HEK293T (cell line): ENCODE results near the gene VASP.

Experiments
- CTCF ChIA-PET: fragments of 350-600 bp; formaldehyde crosslinking; extraction: SDS; loops from one replicate; lab custom pipeline; 2021; ENCODE audit warnings: antibody characterized with exemption, inconsistent platforms; lab: Yijun Ruan, JAX
- POLR2A ChIA-PET: fragments of 350-600 bp; formaldehyde crosslinking; extraction: SDS; loops from one replicate; lab custom pipeline; 2020; ENCODE audit warnings: antibody characterized with exemption, inconsistent platforms; lab: Yijun Ruan, JAX
- DNase-seq: peaks from one replicate; pipeline ENCODE4 v3.0.0; 2012; ENCODE audit warnings: mixed read lengths; ENCODE audit errors: extremely low spot score
- ARNT ChIP-seq: fragments of 450-650 bp; IDR thresholded peaks from 2 replicates; pipeline ENCODE4 v1.6.1; 2017; ENCODE audit warnings: mild to moderate bottlenecking
- BHLHE40 ChIP-seq: fragments of 450-650 bp; IDR thresholded peaks from 2 replicates; pipeline ENCODE4 v1.6.1; 2016; ENCODE audit warnings: mild to moderate bottlenecking, moderate library complexity, borderline replicate concordance
- CTBP1 ChIP-seq: fragments of 450-650 bp; IDR thresholded peaks from 2 replicates; pipeline ENCODE4 v1.6.1; 2016; ENCODE audit warnings: borderline replicate concordance
- ELF4 ChIP-seq: fragments of 450-650 bp; IDR thresholded peaks from 2 replicates; pipeline ENCODE4 v1.6.1; 2017; ENCODE audit warnings: antibody characterized with exemption
- FOXA1 ChIP-seq: fragments of 450-650 bp; IDR thresholded peaks from 2 replicates; pipeline ENCODE4 v1.6.1; 2016; ENCODE audit warnings: mild to moderate bottlenecking
- FOXK2 ChIP-seq: fragments of 450-650 bp; IDR thresholded peaks from 2 replicates; pipeline ENCODE4 v1.6.1; 2016; ENCODE audit warnings: mild to moderate bottlenecking
- FOXM1 ChIP-seq: fragments of 450-650 bp; IDR thresholded peaks from 2 replicates; pipeline ENCODE4 v1.6.1; 2017; ENCODE audit warnings: mild to moderate bottlenecking, borderline replicate concordance
- HDGF ChIP-seq: fragments of 450-650 bp; IDR thresholded peaks from 2 replicates; pipeline ENCODE4 v1.6.1; 2017; ENCODE audit warnings: antibody characterized with exemption, borderline replicate concordance
- L3MBTL2 ChIP-seq: fragments of 450-650 bp; conservative IDR thresholded peaks from 2 replicates; pipeline ENCODE4 v1.6.1; 2016; ENCODE audit warnings: mild to moderate bottlenecking
- LEF1 ChIP-seq: fragments of 450-650 bp; IDR thresholded peaks from 2 replicates; pipeline ENCODE4 v1.6.1; 2017; ENCODE audit warnings: mild to moderate bottlenecking, borderline replicate concordance
- NFRKB ChIP-seq: fragments of 450-650 bp; IDR thresholded peaks from 2 replicates; pipeline ENCODE4 v1.6.1; 2016; ENCODE audit warnings: mild to moderate bottlenecking, moderate library complexity
- SP1 ChIP-seq: fragments of 450-650 bp; IDR thresholded peaks from 2 replicates; pipeline ENCODE4 v1.6.1; 2017
- SUZ12 ChIP-seq: fragments of 450-650 bp; IDR thresholded peaks from 2 replicates; pipeline ENCODE4 v1.6.1; 2016; ENCODE audit warnings: mild to moderate bottlenecking
- TARDBP ChIP-seq: fragments of 450-650 bp; IDR thresholded peaks from 2 replicates; pipeline ENCODE4 v1.6.1; 2016
- ZNF384 ChIP-seq: fragments of 450-650 bp; IDR thresholded peaks from 2 replicates; pipeline ENCODE4 v1.6.1; 2016
- TF ChIP-seq, protein P1 (sequence below): fragments of 450-650 bp; IDR thresholded peaks from 2 replicates; pipeline ENCODE4 v1.6.1; 2016

Gene VASP

GRCh38 chr19:45498411-45499195, 8.7 kb upstream of the VASP start, which contains the start of gene PPM1N:
TSS of gene PPM1N (plus strand) at chr19:45498443. CDS start at chr19:45498473, 30 bp downstream.
- TF ChIP-seq BHLHE40, result no peak
- TF ChIP-seq FOXK2, result no peak
- no peak for TF ChIP-seq L3MBTL2
- no peak for TF ChIP-seq ZNF384
- TF ChIP-seq ARNT, result no peak
- TF ChIP-seq, protein P1, sequence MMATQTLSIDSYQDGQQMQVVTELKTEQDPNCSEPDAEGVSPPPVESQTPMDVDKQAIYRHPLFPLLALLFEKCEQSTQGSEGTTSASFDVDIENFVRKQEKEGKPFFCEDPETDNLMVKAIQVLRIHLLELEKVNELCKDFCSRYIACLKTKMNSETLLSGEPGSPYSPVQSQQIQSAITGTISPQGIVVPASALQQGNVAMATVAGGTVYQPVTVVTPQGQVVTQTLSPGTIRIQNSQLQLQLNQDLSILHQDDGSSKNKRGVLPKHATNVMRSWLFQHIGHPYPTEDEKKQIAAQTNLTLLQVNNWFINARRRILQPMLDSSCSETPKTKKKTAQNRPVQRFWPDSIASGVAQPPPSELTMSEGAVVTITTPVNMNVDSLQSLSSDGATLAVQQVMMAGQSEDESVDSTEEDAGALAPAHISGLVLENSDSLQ, result no peak
- no peak for TF ChIP-seq NFRKB
- no peak for DNase-seq
- ChIA-PET CTCF (no interaction called here), POLR2A (no interaction called here)

GRCh38 chr19:45499196-45500180, 7.8 kb upstream of the VASP start:
- TF ChIP-seq L3MBTL2 (peak; percentile 23; the same call in 1 of the 2 replicates), SUZ12 (no peak)
- CTCF ChIA-PET, result interaction anchor here (0.8 to 1.4 kb wide), 2 partner anchors 14 to 21 kb away, joined by 3 to 6 read pairs; no protein-coding TSS in a partner anchor
- DNase-seq, result peak; percentile 57
- POLR2A ChIA-PET, result interaction anchor here (1.1 kb wide), 1 partner anchor 94 kb away, joined by 5 read pairs; no protein-coding TSS in a partner anchor

DNA sequence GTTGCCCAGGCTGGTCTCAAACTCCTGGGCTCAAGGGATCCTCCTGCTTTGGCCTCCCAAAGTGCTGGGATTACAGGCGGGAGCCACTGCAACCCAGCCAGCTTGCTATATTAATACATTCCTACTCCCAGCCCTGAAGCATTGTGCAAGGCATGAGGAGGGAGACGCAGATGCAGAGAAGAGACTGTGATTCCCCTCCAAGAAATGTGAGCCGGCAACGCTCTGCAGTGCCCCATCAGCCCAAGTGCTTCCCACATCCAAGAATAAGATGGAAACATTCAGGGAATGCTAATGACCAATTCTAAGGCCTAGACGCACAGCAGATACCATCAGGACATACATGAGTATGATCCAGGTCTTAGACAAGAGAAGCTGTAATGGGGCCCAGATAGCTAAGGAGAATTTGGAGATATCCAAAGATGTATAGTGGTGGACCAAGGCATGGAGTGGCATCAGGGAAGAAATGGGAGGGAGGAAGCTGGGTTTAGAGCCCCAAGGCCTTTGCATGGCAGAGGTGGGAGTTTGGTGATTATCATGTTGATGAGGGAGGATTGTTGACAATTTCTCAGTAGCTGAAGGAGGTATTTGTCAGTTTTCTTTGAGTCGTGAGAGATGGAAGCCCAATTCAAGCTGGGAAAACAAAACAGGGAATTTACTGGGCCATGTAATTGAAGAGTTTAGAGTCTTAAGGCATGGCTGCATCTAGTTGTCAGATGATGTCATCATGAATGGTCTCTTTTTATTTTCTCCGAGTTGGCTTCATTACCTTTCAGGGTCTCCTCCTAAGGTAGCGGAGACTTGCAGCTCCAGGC, 6.2 kb upstream of the VASP start:
- no peak for TF ChIP-seq TARDBP
- no peak for DNase-seq
- ChIA-PET POLR2A (no interaction called here), CTCF (no interaction called here)

GRCh38 chr19:45501730-45502014, 5.6 kb upstream of the VASP start:
- DNase-seq, result no peak
- POLR2A ChIA-PET, result no interaction called here
- CTCF ChIA-PET, result no interaction called here
- no peak for TF ChIP-seq LEF1
- TF ChIP-seq BHLHE40, result no peak
- no peak for TF ChIP-seq ELF4
- TF ChIP-seq SP1, result no peak
- TF ChIP-seq FOXA1, result no peak
- no peak for TF ChIP-seq FOXK2
- no peak for TF ChIP-seq L3MBTL2
- TF ChIP-seq TARDBP, result no peak
- TF ChIP-seq NFRKB, result no peak
- TF ChIP-seq ZNF384, result no peak
- no peak for TF ChIP-seq HDGF
- TF ChIP-seq, protein P1, result no peak
- no peak for TF ChIP-seq SUZ12
- TF ChIP-seq ARNT, result no peak
- no peak for TF ChIP-seq CTBP1
- no peak for TF ChIP-seq FOXM1

DNA sequence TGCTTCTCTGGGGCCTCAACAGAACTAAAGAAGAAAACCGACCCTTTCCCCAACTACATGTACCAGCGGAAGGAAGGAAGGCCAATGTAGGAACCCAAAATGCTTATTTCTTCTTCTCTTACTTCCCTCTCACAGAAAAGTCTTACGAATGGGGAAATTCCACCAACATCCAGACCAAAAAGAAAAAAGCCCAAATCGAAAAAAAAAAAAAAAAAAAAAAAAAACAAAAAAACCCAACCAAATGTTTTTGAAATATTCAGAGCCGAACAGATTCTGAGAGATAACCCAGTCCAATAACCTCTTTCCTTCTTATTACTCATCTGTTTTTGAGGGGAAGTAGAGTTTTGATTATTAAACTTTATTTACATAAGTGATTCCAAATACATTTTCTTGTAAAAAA, 5.2 kb upstream of the VASP start:
- DNase-seq, result no peak
- no peak for TF ChIP-seq TARDBP
- TF ChIP-seq LEF1, result no peak
- no peak for TF ChIP-seq ARNT
- TF ChIP-seq L3MBTL2, result no peak
- TF ChIP-seq BHLHE40, result no peak
- TF ChIP-seq, protein P1, result no peak
- no peak for TF ChIP-seq FOXK2
- no peak for TF ChIP-seq SP1
- POLR2A ChIA-PET, result no interaction called here
- CTCF ChIA-PET, result no interaction called here

DNA sequence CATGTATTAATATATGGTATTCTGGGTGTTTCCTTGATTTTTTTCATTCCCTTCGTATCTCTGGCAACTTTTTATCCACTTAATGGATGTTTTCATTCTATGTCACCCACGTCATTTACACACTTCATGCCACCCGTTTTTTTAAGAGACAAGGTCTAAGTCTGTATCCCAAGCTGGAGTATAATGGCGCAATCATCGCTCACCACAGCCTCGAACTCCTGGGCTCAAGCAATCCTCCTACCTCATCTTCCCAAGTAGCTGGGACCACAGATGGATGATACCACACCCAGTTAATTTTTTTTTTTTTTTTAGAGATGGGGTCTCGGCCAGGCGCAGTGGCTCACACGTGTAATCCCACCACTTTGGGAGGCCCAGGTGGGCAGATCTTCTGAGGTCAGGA, 3.4 kb upstream of the VASP start:
- ChIA-PET POLR2A (interaction anchor here (1.2 kb wide), 1 partner anchor 137 kb away, joined by 3 read pairs; no protein-coding TSS in a partner anchor), CTCF (interaction anchor here (1.2 kb wide), 1 partner anchor 18 kb away, joined by 3 read pairs; no protein-coding TSS in a partner anchor)
- TF ChIP-seq, protein P1, result no peak
- TF ChIP-seq BHLHE40 (no peak), LEF1 (no peak), ZNF384 (no peak), ELF4 (no peak)

More for the DNA sequence above, 3.4 kb upstream of the VASP start:
- no peak for DNase-seq
